Activated T-helper 17 cell treated with anti-CD3 and anti-CD28 coated beads, Interleukin-2, amount 50 U/mL, for 72 hours (primary cell): ENCODE results near the gene MSTO1. TPM values are rescaled to one million over a fixed set of nuclear protein-coding genes. Genes with fewer than 3 reads are reported as not detected.
"Not testable (repeated sequence)": the region's sequence is repeated elsewhere in the genome, so short reads cannot be mapped to it uniquely, and the experiment has no call there.

Experiments used
- ATAC-seq: fragments of 150-1000 bp; cut with Tn5 transposase; replicated peaks from 2 replicates; pipeline ENCODE4 v1.10.0; 2021; ENCODE audit warnings: mild to moderate bottlenecking, moderate library complexity
- H3K27ac Mint-ChIP-seq: one replicate; pipeline ENCODE4 v1.8.0; 2022; ENCODE audit warnings: mixed read lengths
- H3K27me3 Mint-ChIP-seq: one replicate; pipeline ENCODE4 v1.8.0; 2022; ENCODE audit warnings: mixed read lengths
- H3K36me3 Mint-ChIP-seq: one replicate; pipeline ENCODE4 v1.8.0; 2022; ENCODE audit warnings: low read depth, mild to moderate bottlenecking, mixed read lengths
- H3K4me1 Mint-ChIP-seq: one replicate; pipeline ENCODE4 v1.8.0; 2022; ENCODE audit warnings: mixed read lengths
- H3K4me3 Mint-ChIP-seq: one replicate; pipeline ENCODE4 v1.8.0; 2022; ENCODE audit warnings: mild to moderate bottlenecking, mixed read lengths
- H3K9me3 Mint-ChIP-seq: one replicate; pipeline ENCODE4 v1.8.0; 2022; ENCODE audit warnings: mixed read lengths
- total RNA-seq, 2 donors: library from RNA; stranded (reverse); gene quantifications; one replicate each; pipeline ENCODE4 v1.2.3, GENCODE V29; 2022

MSTO1 gene
- 10 to 100 TPM; 35.3 to 58.8 TPM for total RNA-seq

- H3K4me1 Mint-ChIP-seq = no peaks in the 10 kb centered on the region
- H3K4me3 Mint-ChIP-seq = peak within 1 kb of the TSS; percentile 98
- H3K9me3 Mint-ChIP-seq = no peaks in the 10 kb centered on the region
- H3K27me3 Mint-ChIP-seq = no peaks in the 10 kb centered on the region
- peak; percentile 97 for ATAC-seq
- peak within 1 kb of the TSS; percentile 93 for H3K27ac Mint-ChIP-seq
- H3K36me3 Mint-ChIP-seq = peaks cover 18% of the 10 kb centered on the region
Measured at GRCh38 chr1:155609515-155610256, at the start of gene MSTO1. Gene MSTO1, plus strand, starts transcription at chr1:155610218. Its CDS starts 31 bp downstream, at chr1:155610249.

DNA sequence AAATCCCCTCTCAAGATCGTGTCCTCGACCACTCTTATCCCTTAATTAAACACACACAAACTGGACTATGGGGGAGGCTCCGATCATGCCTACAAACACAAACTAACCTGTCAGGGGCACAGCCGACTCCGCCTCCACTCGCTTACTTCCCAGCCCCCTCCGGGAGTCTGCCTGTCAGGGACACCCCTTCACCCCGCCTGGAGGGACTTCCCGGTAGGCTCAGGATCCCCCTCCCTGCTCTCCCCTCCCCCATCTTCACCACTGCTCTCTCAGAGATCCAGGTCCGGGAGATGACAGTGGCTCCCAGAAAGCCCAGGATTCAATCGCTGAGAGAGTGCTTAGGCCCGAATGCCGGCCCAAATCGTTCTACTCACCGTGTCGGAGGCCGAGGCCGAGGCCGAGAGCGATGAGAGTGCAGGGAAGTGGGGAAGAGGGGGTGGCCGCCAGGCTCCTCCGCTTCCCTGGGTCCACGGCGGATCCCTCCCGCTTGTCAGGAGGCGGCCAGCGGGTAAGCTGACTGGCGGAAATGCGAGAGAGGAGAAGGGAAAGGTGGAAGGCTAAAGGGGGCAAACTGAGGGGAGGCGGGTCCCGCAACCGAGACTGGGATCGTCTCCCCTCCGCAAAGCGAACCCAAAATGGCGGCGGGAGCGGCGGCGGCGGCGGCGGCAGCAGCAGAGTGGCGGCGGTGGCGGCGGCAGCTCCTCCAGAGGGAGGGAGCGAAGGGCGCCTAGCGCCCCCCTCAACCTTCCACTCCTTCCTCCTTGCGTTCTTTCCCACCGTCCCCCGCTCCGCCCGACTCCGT lies 48.0 kb upstream of the MSTO1 start:
- H3K9me3 Mint-ChIP-seq, H3K27me3 Mint-ChIP-seq: not testable (repeated sequence)
- peak overlapping the region; percentile 95 for H3K4me3 Mint-ChIP-seq
- H3K36me3 Mint-ChIP-seq = peaks cover 63% of the 10 kb centered on the region
- H3K4me1 Mint-ChIP-seq = peaks cover 17% of the 10 kb centered on the region
- peak overlapping the region; percentile 97 for H3K27ac Mint-ChIP-seq
- ATAC-seq = peak; percentile 17

DNA sequence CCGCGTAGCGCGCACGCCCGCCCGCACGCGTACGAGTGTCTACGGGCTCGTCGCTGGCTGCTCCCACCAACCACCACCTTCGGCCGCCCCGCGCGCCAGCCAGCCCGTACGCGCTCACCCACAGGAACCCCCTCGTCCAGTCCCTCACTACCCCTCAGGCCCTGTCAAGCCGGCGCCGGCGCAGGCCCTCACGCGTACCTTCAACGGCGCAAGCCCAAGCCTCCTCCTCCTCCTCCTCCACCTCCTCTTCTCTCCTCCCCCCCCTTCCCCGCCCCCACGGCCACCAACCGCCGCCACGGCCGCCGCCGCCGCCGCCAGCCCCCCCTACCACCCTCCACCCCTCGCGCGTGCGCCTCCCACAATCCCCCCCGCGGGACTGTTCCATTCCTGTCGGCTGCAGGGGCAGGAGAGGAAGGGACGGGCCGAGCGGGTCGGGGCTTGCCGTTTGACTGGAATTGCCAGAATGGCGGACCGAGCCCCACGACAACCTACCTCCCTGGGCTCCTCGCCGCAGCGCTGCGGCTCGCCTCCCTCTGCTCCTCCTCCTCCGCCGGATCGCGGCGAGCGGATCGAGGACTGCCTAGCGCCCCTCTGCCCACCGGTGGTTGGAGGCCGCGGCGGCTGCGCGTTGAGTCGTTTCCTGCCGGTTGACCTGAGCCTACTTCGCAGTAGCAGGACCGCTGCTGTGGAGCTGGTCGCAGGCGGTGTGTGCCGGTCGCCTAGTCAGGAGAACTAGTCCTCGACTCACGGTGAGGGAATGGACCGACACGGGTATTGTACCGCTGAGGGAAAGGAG lies 47.2 kb upstream of the MSTO1 start, which contains the start of gene ASH1L:
Gene ASH1L, minus strand, starts transcription at position 223 of the 796 bp plus-strand sequence. CDS start 41,284 bp downstream, outside the sequence.
- no peaks in the 10 kb centered on the region for H3K27me3 Mint-ChIP-seq
- no peaks in the 10 kb centered on the region for H3K9me3 Mint-ChIP-seq
- H3K4me3 Mint-ChIP-seq = peak within 1 kb of the TSS; percentile 95
- H3K4me1 Mint-ChIP-seq = peaks cover 15% of the 10 kb centered on the region
- ATAC-seq = peak; percentile 87
- peak within 1 kb of the TSS; percentile 97 for H3K27ac Mint-ChIP-seq
- peaks cover 63% of the 10 kb centered on the region for H3K36me3 Mint-ChIP-seq

GRCh38 chr1:155563377-155564022 lies 46.5 kb upstream of the MSTO1 start:
- Mint-ChIP-seq H3K36me3 (peaks cover 66% of the 10 kb centered on the region), H3K4me3 (peak overlapping the region; percentile 95), H3K4me1 (peaks cover 13% of the 10 kb centered on the region), H3K27ac (peak overlapping the region; percentile 97)
- H3K27me3 Mint-ChIP-seq, H3K9me3 Mint-ChIP-seq: not testable (repeated sequence)
- peak; percentile 15 for ATAC-seq

DNA sequence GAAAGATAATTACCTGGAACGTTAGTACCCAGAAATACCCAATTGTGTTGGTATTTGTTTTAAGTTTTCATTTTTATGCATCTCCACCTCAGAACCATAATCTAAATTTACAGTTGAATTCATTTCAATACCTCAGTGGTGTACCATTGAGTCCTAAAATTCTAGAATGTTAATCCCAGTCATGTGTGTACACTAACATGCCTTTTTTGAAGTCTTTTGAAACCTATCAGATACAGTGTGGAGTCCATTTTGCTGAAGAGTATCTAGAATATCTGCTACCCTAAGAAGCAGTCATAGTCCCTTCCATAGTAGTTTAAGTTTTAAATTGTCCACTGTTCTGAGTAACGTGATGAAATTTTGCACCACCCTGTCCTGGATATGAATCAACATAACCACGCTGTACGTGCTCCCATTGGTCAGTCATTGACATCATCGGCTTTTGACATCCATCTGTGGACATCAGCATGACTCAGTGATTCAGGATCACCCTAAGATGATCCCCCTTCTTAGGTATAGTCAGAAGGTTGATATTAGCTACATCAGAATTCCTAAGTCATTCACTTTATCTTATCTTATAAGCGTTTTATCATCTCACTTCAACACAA lies 39.9 kb upstream of the MSTO1 start:
- peak; percentile 55 for ATAC-seq
- no peaks in the 10 kb centered on the region for H3K27me3 Mint-ChIP-seq
- no peak overlapping the region for H3K27ac Mint-ChIP-seq
- H3K36me3 Mint-ChIP-seq = peaks cover 49% of the 10 kb centered on the region
- H3K4me3 Mint-ChIP-seq = no peak overlapping the region
- peaks cover under 1% of the 10 kb centered on the region for H3K4me1 Mint-ChIP-seq
- H3K9me3 Mint-ChIP-seq = no peaks in the 10 kb centered on the region

DNA sequence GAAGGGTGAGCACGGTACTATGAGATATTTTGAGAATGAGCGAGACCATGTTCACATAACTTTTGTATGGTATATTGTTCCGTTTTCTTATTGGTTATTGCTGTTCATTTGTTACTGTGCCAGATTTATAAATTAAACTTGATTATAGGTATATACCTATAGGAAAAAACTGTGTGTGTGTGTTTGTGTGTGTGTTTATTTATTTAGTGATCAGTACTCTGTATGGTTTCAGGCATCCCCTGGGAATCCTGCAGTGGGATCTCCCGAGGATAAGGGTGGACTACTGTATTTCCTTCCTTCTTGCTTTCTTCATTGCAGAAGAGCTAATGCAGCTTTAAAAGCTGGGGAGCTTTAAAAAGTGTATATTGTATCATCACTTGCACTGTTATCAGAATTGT lies 39.4 kb upstream of the MSTO1 start:
- H3K27ac Mint-ChIP-seq = no peak overlapping the region
- no peak overlapping the region for H3K4me3 Mint-ChIP-seq
- peaks cover 3% of the 10 kb centered on the region for H3K4me1 Mint-ChIP-seq
- H3K36me3 Mint-ChIP-seq = peaks cover 45% of the 10 kb centered on the region
- ATAC-seq = no peak
- H3K27me3 Mint-ChIP-seq = no peaks in the 10 kb centered on the region
- no peaks in the 10 kb centered on the region for H3K9me3 Mint-ChIP-seq

- Mint-ChIP-seq H3K9me3 (no peaks in the 10 kb centered on the region), H3K27me3 (no peaks in the 10 kb centered on the region), H3K4me3 (no peak overlapping the region), H3K4me1 (peaks cover 3% of the 10 kb centered on the region), H3K27ac (no peak overlapping the region), H3K36me3 (peaks cover 27% of the 10 kb centered on the region)
- ATAC-seq = no peak
Measured at GRCh38 chr1:155574077-155574476, 35.9 kb upstream of the MSTO1 start.

DNA sequence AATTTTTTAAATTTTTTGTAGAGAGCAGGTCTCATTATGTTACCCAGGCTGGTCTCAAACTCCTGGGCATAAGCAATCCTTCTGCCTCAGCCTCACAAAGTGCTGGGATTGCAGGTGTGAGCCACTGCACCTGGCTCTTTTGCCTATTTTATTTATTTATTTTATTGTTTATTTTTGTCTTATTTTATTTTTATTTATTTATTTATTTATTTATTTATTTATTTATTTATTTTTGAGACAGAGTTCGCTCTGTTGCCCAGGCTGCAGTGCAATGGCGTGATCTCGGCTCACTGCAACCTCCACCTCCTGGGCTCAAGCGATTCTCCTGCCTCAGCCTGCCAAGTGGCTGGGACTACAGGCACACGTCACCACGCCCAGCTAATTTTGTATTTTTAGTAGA lies 34.4 kb upstream of the MSTO1 start:
- H3K4me3 Mint-ChIP-seq, ATAC-seq, H3K27me3 Mint-ChIP-seq, H3K9me3 Mint-ChIP-seq, H3K4me1 Mint-ChIP-seq, H3K27ac Mint-ChIP-seq: not testable (repeated sequence)
- peaks cover 13% of the 10 kb centered on the region for H3K36me3 Mint-ChIP-seq

DNA sequence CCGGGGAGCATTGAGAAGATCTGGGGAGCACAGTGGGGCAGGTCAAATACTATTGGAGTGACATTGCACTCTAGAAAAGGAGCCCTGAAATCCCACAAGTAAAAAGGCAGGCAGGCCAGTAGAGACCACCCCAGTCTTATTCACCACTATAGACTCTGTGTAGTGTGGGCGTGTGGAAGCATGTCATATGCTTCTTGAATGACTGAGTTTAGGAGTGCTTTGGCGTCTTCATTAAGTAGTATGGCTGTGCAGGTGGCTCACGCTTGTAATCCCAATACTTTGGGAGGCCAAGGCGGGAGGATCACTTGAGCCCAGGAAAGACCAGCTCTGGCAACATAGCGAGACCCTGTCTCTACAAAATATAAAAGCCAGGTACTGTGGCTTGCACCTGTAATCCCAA lies 26.2 kb upstream of the MSTO1 start:
- not testable (repeated sequence) for H3K4me3 Mint-ChIP-seq, H3K9me3 Mint-ChIP-seq, H3K4me1 Mint-ChIP-seq, H3K36me3 Mint-ChIP-seq, H3K27me3 Mint-ChIP-seq, ATAC-seq
- peak overlapping the region; percentile 31 for H3K27ac Mint-ChIP-seq

DNA sequence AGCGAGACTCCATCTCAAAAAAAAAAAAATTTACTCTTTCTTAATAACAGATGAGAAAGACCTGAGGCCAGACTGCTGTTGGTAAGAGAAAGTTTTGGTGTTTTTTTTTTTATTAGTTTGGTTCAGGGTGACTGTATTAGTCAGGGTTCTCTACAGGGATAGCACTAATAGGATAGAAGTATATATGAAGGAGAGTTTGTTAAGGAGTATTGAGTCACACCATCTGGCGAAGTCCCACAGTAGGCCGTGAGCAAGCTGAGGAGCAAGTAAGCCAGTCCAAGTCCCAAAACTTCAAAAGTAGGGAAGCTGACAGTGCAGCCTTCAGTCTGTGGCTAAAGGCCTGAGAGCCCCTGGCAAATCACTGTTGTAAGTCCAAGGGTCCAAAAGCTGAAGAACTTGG lies 20.7 kb upstream of the MSTO1 start:
- H3K4me1 Mint-ChIP-seq, H3K27ac Mint-ChIP-seq, H3K4me3 Mint-ChIP-seq, ATAC-seq, H3K27me3 Mint-ChIP-seq, H3K36me3 Mint-ChIP-seq, H3K9me3 Mint-ChIP-seq: not testable (repeated sequence)

GRCh38 chr1:155590516-155591247 lies 19.3 kb upstream of the MSTO1 start:
- H3K4me3 Mint-ChIP-seq, H3K27ac Mint-ChIP-seq, ATAC-seq, H3K4me1 Mint-ChIP-seq, H3K27me3 Mint-ChIP-seq, H3K9me3 Mint-ChIP-seq, H3K36me3 Mint-ChIP-seq: not testable (repeated sequence)

GRCh38 chr1:155591770-155592169 lies 18.2 kb upstream of the MSTO1 start:
- Mint-ChIP-seq H3K9me3 (no peaks in the 10 kb centered on the region), H3K27ac (no peak overlapping the region), H3K27me3 (no peaks in the 10 kb centered on the region), H3K36me3 (no peaks in the 10 kb centered on the region), H3K4me3 (no peak overlapping the region), H3K4me1 (no peaks in the 10 kb centered on the region)
- peak; percentile 71 for ATAC-seq

DNA sequence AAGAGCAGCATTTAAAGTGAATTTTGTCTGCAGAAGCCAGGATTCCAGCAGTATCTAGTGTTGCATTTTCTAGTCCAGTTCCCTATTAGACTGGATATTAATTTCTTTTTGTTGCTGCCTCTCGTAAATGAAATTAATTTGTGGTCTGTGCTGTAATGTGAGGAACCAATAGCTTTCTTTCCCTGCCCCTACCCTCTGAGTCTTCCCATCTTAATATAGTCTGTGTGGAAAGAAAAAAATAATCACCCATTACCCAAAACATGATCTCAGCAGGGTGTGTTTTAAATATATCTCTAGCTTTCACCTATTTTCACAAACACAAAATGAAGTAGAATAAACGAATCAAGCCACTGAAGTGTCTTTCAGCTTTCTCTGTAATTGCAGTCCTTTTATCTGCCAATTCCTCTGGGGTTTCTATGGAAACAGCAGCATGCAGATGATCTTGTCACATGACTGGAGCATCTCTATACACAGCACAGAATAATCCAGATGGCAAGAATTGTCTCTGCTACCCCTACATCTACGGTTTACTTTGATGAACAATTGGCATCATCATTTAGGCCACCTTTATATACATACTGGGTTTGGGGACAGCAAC lies 14.0 kb upstream of the MSTO1 start:
- not testable (repeated sequence) for H3K36me3 Mint-ChIP-seq, H3K9me3 Mint-ChIP-seq, H3K27ac Mint-ChIP-seq, H3K4me1 Mint-ChIP-seq, H3K27me3 Mint-ChIP-seq, ATAC-seq, H3K4me3 Mint-ChIP-seq
